Measurements from ENCODE around the gene LRRC8A. TPM values are rescaled to one million over a fixed set of nuclear protein-coding genes. Genes with fewer than 3 reads are reported as not detected.

LRRC8A gene
- total and polyA plus RNA-seq, 2 of the 13 experiments (the other 11 are each of a cell fraction or from before 2014, with no cell fraction given), result 16.1 to 40.6 TPM

DNA sequence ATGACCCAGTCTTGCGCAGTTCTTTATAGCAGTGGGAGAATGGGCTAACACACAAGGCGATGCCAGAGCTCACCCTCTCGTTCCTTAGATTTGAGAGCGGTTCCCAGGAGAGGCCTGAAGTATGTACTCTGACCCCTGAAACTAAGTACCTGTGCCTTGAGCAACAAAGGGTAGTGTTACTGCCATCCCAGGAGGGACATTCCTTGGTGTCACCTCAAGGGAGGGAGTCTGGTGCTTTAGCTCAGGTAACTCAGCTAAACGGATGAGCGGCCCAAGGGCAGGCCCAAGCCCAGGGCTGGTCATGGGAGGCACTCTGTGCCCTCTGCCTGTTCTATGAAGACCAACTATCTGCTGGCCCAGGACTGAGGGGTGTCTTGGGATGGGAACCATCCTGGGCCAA lies 20.4 kb upstream of the LRRC8A start:
- in situ Hi-C loops (cut with HindIII; ENCODE audit: extremely low pct_ligation_motif_present, low pct_unique_long_range_greater_than_20kb), result no loop called here
- H3K36me3 ChIP-seq (replicated peaks in 1 of 2; ENCODE audit: control insufficient read depth in 1 of 2, insufficient read depth in 2 of 2, low read length in 2 of 2), result no peaks in the 10 kb centered on the region; a peak in 1 of 5 replicates
- BruUV-seq (replicated peaks), result no TSS peak
- no peaks in the 10 kb centered on the region for H3K9me3 ChIP-seq (ENCODE audit: low read length)
- ATAC-seq, result no peak
- TF ChIP-seq TBP (CRISPR knock-in tag; IDR thresholded peaks at IDR 0.05), result no peak
- no peak for TF ChIP-seq SMYD3 (CRISPR knock-in tag; IDR thresholded peaks at IDR 0.05)
- TF ChIP-seq KDM5A (IDR thresholded peaks at IDR 0.05; ENCODE audit: borderline replicate concordance, low read length), result no peak
- no peak for TF ChIP-seq JDP2 (CRISPR knock-in tag; IDR thresholded peaks at IDR 0.05; ENCODE audit: borderline replicate concordance)
- TF ChIP-seq, protein P1, sequence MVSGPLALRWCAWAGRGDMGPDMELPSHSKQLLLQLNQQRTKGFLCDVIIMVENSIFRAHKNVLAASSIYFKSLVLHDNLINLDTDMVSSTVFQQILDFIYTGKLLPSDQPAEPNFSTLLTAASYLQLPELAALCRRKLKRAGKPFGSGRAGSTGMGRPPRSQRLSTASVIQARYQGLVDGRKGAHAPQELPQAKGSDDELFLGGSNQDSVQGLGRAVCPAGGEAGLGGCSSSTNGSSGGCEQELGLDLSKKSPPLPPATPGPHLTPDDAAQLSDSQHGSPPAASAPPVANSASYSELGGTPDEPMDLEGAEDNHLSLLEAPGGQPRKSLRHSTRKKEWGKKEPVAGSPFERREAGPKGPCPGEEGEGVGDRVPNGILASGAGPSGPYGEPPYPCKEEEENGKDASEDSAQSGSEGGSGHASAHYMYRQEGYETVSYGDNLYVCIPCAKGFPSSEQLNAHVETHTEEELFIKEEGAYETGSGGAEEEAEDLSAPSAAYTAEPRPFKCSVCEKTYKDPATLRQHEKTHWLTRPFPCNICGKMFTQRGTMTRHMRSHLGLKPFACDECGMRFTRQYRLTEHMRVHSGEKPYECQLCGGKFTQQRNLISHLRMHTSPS (CRISPR knock-in tag; IDR thresholded peaks at IDR 0.05; ENCODE audit: low read depth), result no peak
- no peak for TF ChIP-seq KLF12 (CRISPR knock-in tag; IDR thresholded peaks at IDR 0.05; ENCODE audit: borderline replicate concordance)
- TF ChIP-seq, protein P2, sequence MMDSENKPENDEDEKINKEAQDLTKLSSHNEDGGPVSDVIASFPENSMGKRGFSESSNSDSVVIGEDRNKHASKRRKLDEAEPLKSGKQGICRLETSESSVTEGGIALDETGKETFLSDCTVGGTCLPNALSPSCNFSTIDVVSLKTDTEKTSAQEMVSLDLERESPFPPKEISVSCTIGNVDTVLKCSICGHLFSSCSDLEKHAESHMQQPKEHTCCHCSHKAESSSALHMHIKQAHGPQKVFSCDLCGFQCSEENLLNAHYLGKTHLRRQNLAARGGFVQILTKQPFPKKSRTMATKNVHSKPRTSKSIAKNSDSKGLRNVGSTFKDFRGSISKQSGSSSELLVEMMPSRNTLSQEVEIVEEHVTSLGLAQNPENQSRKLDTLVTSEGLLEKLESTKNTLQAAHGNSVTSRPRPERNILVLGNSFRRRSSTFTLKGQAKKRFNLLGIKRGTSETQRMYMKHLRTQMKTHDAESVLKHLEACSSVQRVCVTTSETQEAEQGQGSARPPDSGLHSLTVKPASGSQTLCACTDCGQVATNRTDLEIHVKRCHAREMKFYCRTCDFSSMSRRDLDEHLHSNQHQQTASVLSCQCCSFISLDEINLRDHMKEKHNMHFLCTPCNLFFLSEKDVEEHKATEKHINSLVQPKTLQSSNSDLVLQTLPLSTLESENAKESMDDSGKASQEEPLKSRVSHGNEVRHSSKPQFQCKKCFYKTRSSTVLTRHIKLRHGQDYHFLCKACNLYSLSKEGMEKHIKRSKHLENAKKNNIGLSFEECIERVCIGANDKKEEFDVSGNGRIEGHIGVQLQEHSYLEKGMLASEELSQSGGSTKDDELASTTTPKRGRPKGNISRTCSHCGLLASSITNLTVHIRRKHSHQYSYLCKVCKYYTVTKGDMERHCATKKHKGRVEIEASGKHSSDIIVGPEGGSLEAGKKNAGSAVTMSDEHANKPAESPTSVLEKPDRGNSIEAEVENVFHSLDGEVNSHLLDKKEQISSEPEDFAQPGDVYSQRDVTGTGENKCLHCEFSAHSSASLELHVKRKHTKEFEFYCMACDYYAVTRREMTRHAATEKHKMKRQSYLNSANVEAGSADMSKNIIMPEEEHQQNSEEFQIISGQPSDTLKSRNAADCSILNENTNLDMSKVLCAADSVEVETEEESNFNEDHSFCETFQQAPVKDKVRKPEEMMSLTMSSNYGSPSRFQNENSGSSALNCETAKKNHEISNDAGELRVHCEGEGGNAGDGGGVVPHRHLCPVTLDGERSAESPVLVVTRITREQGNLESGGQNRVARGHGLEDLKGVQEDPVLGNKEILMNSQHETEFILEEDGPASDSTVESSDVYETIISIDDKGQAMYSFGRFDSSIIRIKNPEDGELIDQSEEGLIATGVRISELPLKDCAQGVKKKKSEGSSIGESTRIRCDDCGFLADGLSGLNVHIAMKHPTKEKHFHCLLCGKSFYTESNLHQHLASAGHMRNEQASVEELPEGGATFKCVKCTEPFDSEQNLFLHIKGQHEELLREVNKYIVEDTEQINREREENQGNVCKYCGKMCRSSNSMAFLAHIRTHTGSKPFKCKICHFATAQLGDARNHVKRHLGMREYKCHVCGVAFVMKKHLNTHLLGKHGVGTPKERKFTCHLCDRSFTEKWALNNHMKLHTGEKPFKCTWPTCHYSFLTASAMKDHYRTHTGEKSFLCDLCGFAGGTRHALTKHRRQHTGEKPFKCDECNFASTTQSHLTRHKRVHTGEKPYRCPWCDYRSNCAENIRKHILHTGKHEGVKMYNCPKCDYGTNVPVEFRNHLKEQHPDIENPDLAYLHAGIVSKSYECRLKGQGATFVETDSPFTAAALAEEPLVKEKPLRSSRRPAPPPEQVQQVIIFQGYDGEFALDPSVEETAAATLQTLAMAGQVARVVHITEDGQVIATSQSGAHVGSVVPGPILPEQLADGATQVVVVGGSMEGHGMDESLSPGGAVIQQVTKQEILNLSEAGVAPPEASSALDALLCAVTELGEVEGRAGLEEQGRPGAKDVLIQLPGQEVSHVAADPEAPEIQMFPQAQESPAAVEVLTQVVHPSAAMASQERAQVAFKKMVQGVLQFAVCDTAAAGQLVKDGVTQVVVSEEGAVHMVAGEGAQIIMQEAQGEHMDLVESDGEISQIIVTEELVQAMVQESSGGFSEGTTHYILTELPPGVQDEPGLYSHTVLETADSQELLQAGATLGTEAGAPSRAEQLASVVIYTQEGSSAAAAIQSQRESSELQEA (CRISPR knock-in tag; IDR thresholded peaks at IDR 0.05; ENCODE audit: not compliant biosample characterization), result no peak
- no peak for TF ChIP-seq GPN1 (CRISPR knock-in tag; IDR thresholded peaks at IDR 0.05; ENCODE audit: borderline replicate concordance)
- no peak for TF ChIP-seq POLR2AphosphoS2 (IDR thresholded peaks at IDR 0.05; ENCODE audit: low read depth, low read length)
- TF ChIP-seq RBM39 (IDR thresholded peaks at IDR 0.05; ENCODE audit: low read depth, low read length, poor library complexity, severe bottlenecking), result no peak
- ChIA-PET POLR2A (interaction anchor here (1.0 kb wide), 2 partner anchors 14 to 19 kb away, joined by 4 to 5 read pairs; no protein-coding TSS in a partner anchor), CTCF (ENCODE audit: low intra/inter-chr PET ratio, low total read pairs) (no interaction called here)
- intact Hi-C loops (cut with micrococcal nuclease; ENCODE audit: unreplicated experiment), result no loop called here
- H3K27ac ChIP-seq (ENCODE audit: extremely low read length, insufficient read depth, low read length), result no peak overlapping the region
- no peak overlapping the region for H3K4me2 ChIP-seq (ENCODE audit: low read depth, low read length)
- no peaks in the 10 kb centered on the region; the same call in 1 of the 2 replicates for H4K20me1 ChIP-seq (ENCODE audit: insufficient read depth, low read length)
- H3K4me3 ChIP-seq (replicated peaks in 1 of 3; ENCODE audit: insufficient read depth in 1 of 3, low read depth in 2 of 3, low read length in 3 of 3), result no peak overlapping the region
- H3K9ac ChIP-seq (ENCODE audit: insufficient read depth, low read depth, low read length), result no peak overlapping the region
- no peak for DNase-seq (ENCODE audit: low spot score)
- 98% methylated on average over 4 of the region's 6 CpGs for WGBS (ENCODE audit: low lambda C conversion rate)
- H3K79me2 ChIP-seq (ENCODE audit: insufficient read depth, low read length), result peaks cover 44% of the 10 kb centered on the region
- no peak for FAIRE-seq
- peaks cover 51% of the 10 kb centered on the region for H3K4me1 ChIP-seq (ENCODE audit: insufficient read depth, low read length)
- no peaks in the 10 kb centered on the region for H3K27me3 ChIP-seq (ENCODE audit: control insufficient read depth in 1 of 2, insufficient read depth in 2 of 2, low read length in 2 of 2)
- H2AFZ ChIP-seq (ENCODE audit: low read length), result no peak overlapping the region
